OCI-LY1 (cell line): ENCODE measurements around the gene SV2B.
"Not testable (repeated sequence)": the region's sequence is repeated elsewhere in the genome, so short reads cannot be mapped to it uniquely, and the experiment has no call there.

ENCODE experiments used
- H2AFZ ChIP-seq: fragments of 200-600 bp; sonication (generic), shearing (Covaris generic); 2 replicates; pipeline ENCODE4 v1.6.0; 2014; ENCODE audit warnings: antibody characterized with exemption, mild to moderate bottlenecking, low read length
- H3F3A ChIP-seq: fragments of 200-600 bp; sonication (generic), shearing (Covaris generic); 2 replicates; pipeline ENCODE4 v1.6.0; 2014; ENCODE audit warnings: mild to moderate bottlenecking, antibody characterized with exemption, low read length, moderate library complexity; ENCODE audit not compliant: insufficient read depth
- H3K27ac ChIP-seq: fragments of 200-600 bp; sonication (generic); 2 replicates; pipeline ENCODE4 v1.5.1; 2014; ENCODE audit warnings: low read length, mixed run types, mild to moderate bottlenecking, low read depth; ENCODE audit not compliant: poor library complexity, severe bottlenecking
- H3K27me3 ChIP-seq: fragments of 200-600 bp; sonication (generic); 2 replicates; pipeline ENCODE4 v1.6.0; 2014; ENCODE audit warnings: antibody characterized with exemption, mild to moderate bottlenecking, low read length, moderate library complexity; ENCODE audit not compliant: insufficient read depth
- H3K36me3 ChIP-seq: fragments of 200-600 bp; sonication (generic); 2 replicates; pipeline ENCODE4 v1.6.1; 2014; ENCODE audit warnings: mild to moderate bottlenecking, antibody characterized with exemption, low read length, moderate library complexity, mixed read lengths; ENCODE audit not compliant: insufficient read depth
- H3K4me1 ChIP-seq: fragments of 200-600 bp; sonication (generic); 2 replicates; pipeline ENCODE4 v1.5.1; 2014; ENCODE audit warnings: mild to moderate bottlenecking, low read length, moderate library complexity; ENCODE audit not compliant: insufficient read depth, severe bottlenecking
- H3K4me2 ChIP-seq: fragments of 200-600 bp; sonication (generic), shearing (Covaris generic); 2 replicates; pipeline ENCODE4 v1.6.1; 2014; ENCODE audit warnings: low read length
- H3K4me3 ChIP-seq: fragments of 200-600 bp; sonication (generic); 2 replicates; pipeline ENCODE4 v1.5.1; 2014; ENCODE audit warnings: low read length, low read depth, mild to moderate bottlenecking, mixed read lengths; ENCODE audit not compliant: poor library complexity, severe bottlenecking
- H3K79me2 ChIP-seq: fragments of 200-600 bp; shearing (Covaris generic); 2 replicates; pipeline ENCODE4 v1.6.1; 2016; ENCODE audit warnings: mixed run types, low read length, mixed read lengths; ENCODE audit not compliant: insufficient read depth
- H3K9ac ChIP-seq: fragments of 200-600 bp; sonication (generic), shearing (Covaris generic); 2 replicates; pipeline ENCODE4 v1.6.1; 2014; ENCODE audit warnings: mild to moderate bottlenecking, low read length, mixed read lengths
- H3K9me2 ChIP-seq: fragments of 200-600 bp; sonication (generic), shearing (Covaris generic); 2 replicates; pipeline ENCODE4 v1.6.1; 2014; ENCODE audit warnings: low read depth, mild to moderate bottlenecking, low read length, mixed read lengths
- H3K9me3 ChIP-seq: fragments of 200-600 bp; shearing (Covaris generic); 2 replicates; pipeline ENCODE4 v1.6.1; 2014; ENCODE audit warnings: low read length, mixed read lengths
- H4K20me1 ChIP-seq: fragments of 200-600 bp; sonication (generic), shearing (Covaris generic); 2 replicates; pipeline ENCODE4 v1.6.0; 2016; ENCODE audit warnings: mild to moderate bottlenecking, low read length; ENCODE audit not compliant: insufficient read depth
- CTCF ChIP-seq: fragments of 200-600 bp; sonication (generic), shearing (Covaris generic); IDR thresholded peaks from 2 replicates; pipeline ENCODE4 v1.5.1; 2017; ENCODE audit warnings: mild to moderate bottlenecking, antibody characterized with exemption, low read length, moderate library complexity, mixed read lengths
- EZH2 ChIP-seq: fragments of 200-600 bp; sonication (generic), shearing (Covaris generic); IDR thresholded peaks from 2 replicates; pipeline ENCODE4 v1.8.0; 2017; ENCODE audit warnings: borderline replicate concordance, mixed run types, mild to moderate bottlenecking, antibody characterized with exemption, low read length, moderate library complexity, mixed read lengths

The SV2B gene

GRCh38 chr15:91073768-91074167 is 26.3 kb upstream of the SV2B start:
- H3K4me2 ChIP-seq, result no peak overlapping the region
- H3K27ac ChIP-seq, result no peak overlapping the region
- no peaks in the 10 kb centered on the region for H3K36me3 ChIP-seq
- no peaks in the 10 kb centered on the region for H4K20me1 ChIP-seq
- H3F3A ChIP-seq, result no peaks in the 10 kb centered on the region
- H3K79me2 ChIP-seq, result no peaks in the 10 kb centered on the region
- no peaks in the 10 kb centered on the region for H3K9me3 ChIP-seq
- TF ChIP-seq EZH2, result no peak
- TF ChIP-seq CTCF, result no peak
- H3K4me1 ChIP-seq, result no peaks in the 10 kb centered on the region
- no peak overlapping the region for H3K9ac ChIP-seq
- H3K4me3 ChIP-seq, result no peak overlapping the region
- no peaks in the 10 kb centered on the region for H3K27me3 ChIP-seq
- no peak overlapping the region for H2AFZ ChIP-seq
- H3K9me2 ChIP-seq, result no peaks in the 10 kb centered on the region

- no peaks in the 10 kb centered on the region for H3K79me2 ChIP-seq
- H3K9me2 ChIP-seq, result no peaks in the 10 kb centered on the region; the same call in 1 of the 2 replicates
- H2AFZ ChIP-seq, result no peak overlapping the region
- no peak for TF ChIP-seq EZH2
- TF ChIP-seq CTCF, result no peak
- no peak overlapping the region for H3K4me2 ChIP-seq
- no peak overlapping the region for H3K9ac ChIP-seq
- H3K4me1 ChIP-seq, result no peaks in the 10 kb centered on the region
- no peaks in the 10 kb centered on the region for H4K20me1 ChIP-seq
- H3K27ac ChIP-seq, result no peak overlapping the region
- no peaks in the 10 kb centered on the region for H3K27me3 ChIP-seq
- no peaks in the 10 kb centered on the region for H3F3A ChIP-seq
- H3K9me3 ChIP-seq, result no peaks in the 10 kb centered on the region
- H3K4me3 ChIP-seq, result no peak overlapping the region
- H3K36me3 ChIP-seq, result no peaks in the 10 kb centered on the region
Measured at GRCh38 chr15:91075739-91076138, 24.3 kb upstream of the SV2B start.

GRCh38 chr15:91077029-91077428 is 23.0 kb upstream of the SV2B start:
- TF ChIP-seq CTCF (no peak), EZH2 (no peak)
- Histone ChIP-seq H3K4me2 (no peak overlapping the region), H3K27ac (no peak overlapping the region), H3K9ac (no peak overlapping the region), H3K4me3 (no peak overlapping the region), H3K27me3 (no peaks in the 10 kb centered on the region), H3K9me3 (no peaks in the 10 kb centered on the region), H4K20me1 (no peaks in the 10 kb centered on the region), H3K79me2 (no peaks in the 10 kb centered on the region), H3K36me3 (no peaks in the 10 kb centered on the region), H3K4me1 (no peaks in the 10 kb centered on the region), H3F3A (no peaks in the 10 kb centered on the region), H3K9me2 (no peaks in the 10 kb centered on the region; the same call in 1 of the 2 replicates), H2AFZ (no peak overlapping the region)

- not testable (repeated sequence) for H3K9me2 ChIP-seq, H3K4me1 ChIP-seq, H3K36me3 ChIP-seq, H3K27ac ChIP-seq, H3K4me3 ChIP-seq, H3K9ac ChIP-seq, H3K9me3 ChIP-seq, H3K4me2 ChIP-seq, H3K79me2 ChIP-seq, H4K20me1 ChIP-seq, H3K27me3 ChIP-seq, H2AFZ ChIP-seq, H3F3A ChIP-seq
Measured at GRCh38 chr15:91093866-91094265, 6.2 kb upstream of the SV2B start.
